Hepatocyte (in vitro differentiated cells): Measurements from ENCODE around the gene CDK17. TPM values are rescaled to one million over a fixed set of nuclear protein-coding genes. Genes with fewer than 3 reads are reported as not detected.

Experiments used
- DNase-seq: peaks from one replicate; pipeline ENCODE4 v3.0.0-alpha.2; 2016; ENCODE audit warnings: low spot score
- H2AFZ ChIP-seq: fragments of 200-600 bp; sonication (generic); 2 replicates; pipeline ENCODE4 v1.6.0; 2016; ENCODE audit warnings: antibody characterized with exemption, mild to moderate bottlenecking
- H3K27ac ChIP-seq: fragments of 200-600 bp; sonication (generic); 2 replicates; pipeline ENCODE4 v1.5.1; 2016; ENCODE audit warnings: mild to moderate bottlenecking
- H3K27me3 ChIP-seq: fragments of 200-600 bp; sonication (generic); 2 replicates; pipeline ENCODE4 v1.6.1; 2016
- H3K36me3 ChIP-seq: fragments of 200-600 bp; sonication (generic); replicated peaks from 2 replicates; pipeline ENCODE4 v1.5.1; 2016; ENCODE audit warnings: low read depth; ENCODE audit not compliant: insufficient read depth
- H3K4me1 ChIP-seq: fragments of 200-600 bp; sonication (generic); 2 replicates; pipeline ENCODE4 v1.5.1; 2016; ENCODE audit warnings: mild to moderate bottlenecking, moderate library complexity; ENCODE audit not compliant: insufficient read depth
- H3K4me2 ChIP-seq: fragments of 200-600 bp; sonication (generic); 2 replicates; pipeline ENCODE4 v1.6.0; 2016
- H3K4me3 ChIP-seq: fragments of 200-600 bp; sonication (generic); 2 replicates; pipeline ENCODE4 v1.5.1; 2016; ENCODE audit warnings: mild to moderate bottlenecking
- H3K79me2 ChIP-seq: fragments of 200-600 bp; sonication (generic); 2 replicates; pipeline ENCODE4 v1.6.0; 2017; ENCODE audit warnings: mild to moderate bottlenecking
- H3K9me2 ChIP-seq: fragments of 200-600 bp; sonication (generic); replicated peaks from 2 replicates; pipeline ENCODE4 v1.6.0; 2017; ENCODE audit warnings: mild to moderate bottlenecking; ENCODE audit not compliant: insufficient read depth
- H3K9me3 ChIP-seq: fragments of 200-600 bp; sonication (generic); 2 replicates; pipeline ENCODE4 v1.5.1; 2016; ENCODE audit warnings: low read depth, mild to moderate bottlenecking
- H4K20me1 ChIP-seq: fragments of 200-600 bp; sonication (generic); 2 replicates; pipeline ENCODE4 v1.6.0; 2016; ENCODE audit warnings: mild to moderate bottlenecking; ENCODE audit not compliant: insufficient read depth, poor library complexity, severe bottlenecking
- CTCF ChIP-seq: fragments of 200-600 bp; sonication (generic); IDR thresholded peaks from 2 replicates; pipeline ENCODE4 v1.5.1; 2016; ENCODE audit warnings: antibody characterized with exemption, mild to moderate bottlenecking; ENCODE audit not compliant: poor library complexity
- EZH2 ChIP-seq: fragments of 200-600 bp; sonication (generic); IDR thresholded peaks from 2 replicates; pipeline ENCODE4 v1.6.1; 2016; ENCODE audit warnings: antibody characterized with exemption, mild to moderate bottlenecking, borderline replicate concordance
- EZH2phosphoT487 ChIP-seq: fragments of 200-600 bp; sonication (generic); IDR thresholded peaks from one replicate; pipeline ENCODE4 v1.6.1; 2018; ENCODE audit warnings: antibody characterized with exemption, mild to moderate bottlenecking, low read depth, moderate library complexity; ENCODE audit not compliant: unreplicated experiment, severe bottlenecking
- WGBS: methylation state at CpG from one replicate; pipeline ENCODE4 v1.1.6; 2016; ENCODE audit warnings: low lambda C conversion rate; ENCODE audit errors: missing lambda C conversion rate; 5-methylcytosine and 5-hydroxymethylcytosine counted together
- polyA plus RNA-seq: library from polyadenylated mRNA; unstranded; fragments of >200 nt; fragmentation: Nextera tagmentation; extraction: Ambion mirVana; gene quantifications from 2 replicates; pipeline ENCODE4 v1.2.1, GENCODE V29; 2016
- total RNA-seq: library from RNA; depleted of rRNA; stranded (reverse); fragments of >200 nt; gene quantifications from 2 replicates; pipeline ENCODE4 v1.2.3, GENCODE V29; 2014

Gene CDK17
- total and polyA plus RNA-seq, 2 experiments from 2014 or later: 13.8 to 33.1 TPM

GRCh38 chr12:96256672-96257361, 143.4 kb downstream of the CDK17 start:
- Histone ChIP-seq H3K9me3 (no peaks in the 10 kb centered on the region), H2AFZ (no peak overlapping the region), H4K20me1 (no peaks in the 10 kb centered on the region), H3K9me2 (no peaks in the 10 kb centered on the region), H3K4me2 (no peak overlapping the region), H3K36me3 (no peaks in the 10 kb centered on the region), H3K27me3 (no peaks in the 10 kb centered on the region), H3K27ac (no peak overlapping the region), H3K4me3 (no peak overlapping the region), H3K79me2 (peaks cover 5% of the 10 kb centered on the region), H3K4me1 (no peaks in the 10 kb centered on the region)
- no peak for DNase-seq
- 70% methylated on average over 7 of the region's 7 CpGs for WGBS
- no peak for TF ChIP-seq EZH2
- no peak for TF ChIP-seq EZH2phosphoT487
- TF ChIP-seq CTCF: no peak

DNA sequence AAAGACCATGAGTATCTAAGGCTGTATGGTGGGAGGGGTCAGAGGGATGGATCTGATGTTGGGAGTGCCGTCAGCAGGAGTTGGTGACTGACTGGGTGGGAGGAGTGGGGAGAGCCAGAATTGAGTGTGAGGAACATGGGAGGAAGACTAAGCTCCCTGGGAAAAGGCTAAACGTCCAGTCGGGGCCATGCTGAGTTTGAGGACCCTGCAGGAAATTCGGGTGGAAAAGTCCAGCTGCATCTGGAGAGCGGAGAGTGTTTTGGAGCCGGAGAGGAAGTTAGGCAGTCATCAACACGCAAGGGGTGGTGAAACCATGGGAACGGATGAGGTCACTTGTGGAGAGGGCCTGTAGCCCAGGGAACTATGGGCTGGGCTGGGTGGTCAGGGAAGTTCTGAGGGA, 145.2 kb downstream of the CDK17 start:
- no peak overlapping the region for H3K27ac ChIP-seq
- H3K4me1 ChIP-seq: no peaks in the 10 kb centered on the region
- TF ChIP-seq CTCF (no peak), EZH2phosphoT487 (no peak), EZH2 (no peak)
- H3K79me2 ChIP-seq: peaks cover 5% of the 10 kb centered on the region
- no peak overlapping the region for H3K4me3 ChIP-seq
- H2AFZ ChIP-seq: no peak overlapping the region
- H3K9me2 ChIP-seq: no peaks in the 10 kb centered on the region
- WGBS: 87% methylated on average over 8 of the region's 8 CpGs
- no peaks in the 10 kb centered on the region for H3K36me3 ChIP-seq
- no peaks in the 10 kb centered on the region for H3K9me3 ChIP-seq
- no peak for DNase-seq
- H3K4me2 ChIP-seq: no peak overlapping the region
- H3K27me3 ChIP-seq: no peaks in the 10 kb centered on the region
- H4K20me1 ChIP-seq: no peaks in the 10 kb centered on the region

DNA sequence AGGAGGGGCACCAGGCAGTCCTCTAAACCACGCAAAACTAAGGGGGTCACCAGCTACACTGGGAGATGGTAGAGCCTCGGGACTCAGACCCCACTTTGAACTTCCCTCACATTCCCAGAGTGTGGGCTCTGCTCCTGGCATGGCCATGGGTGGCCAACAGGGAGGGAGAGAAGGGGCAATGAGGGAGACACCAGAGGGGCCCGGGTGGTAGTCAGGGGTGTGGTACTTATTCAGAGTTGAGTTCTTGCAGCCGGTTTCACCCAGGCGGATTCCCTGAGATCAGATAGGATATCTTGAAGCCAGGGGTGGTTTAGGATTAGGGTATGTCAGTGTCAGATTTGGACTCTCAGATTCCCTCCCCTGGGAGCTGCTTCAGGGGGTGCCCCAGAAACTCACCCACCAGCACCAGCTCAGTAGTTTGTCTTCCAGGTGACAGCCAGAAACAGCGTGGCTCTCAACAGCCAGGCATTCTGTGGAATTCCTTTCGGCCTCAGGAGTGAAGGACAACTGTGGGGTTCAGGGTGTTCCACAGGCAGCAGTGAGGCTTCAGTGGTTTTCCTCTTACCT, 150.0 kb downstream of the CDK17 start:
- Histone ChIP-seq H3K9me2 (no peaks in the 10 kb centered on the region), H3K4me1 (no peaks in the 10 kb centered on the region), H4K20me1 (no peaks in the 10 kb centered on the region), H3K27me3 (no peaks in the 10 kb centered on the region), H3K27ac (no peak overlapping the region), H3K9me3 (no peaks in the 10 kb centered on the region), H3K36me3 (no peaks in the 10 kb centered on the region), H2AFZ (no peak overlapping the region), H3K4me3 (no peak overlapping the region), H3K4me2 (no peak overlapping the region), H3K79me2 (peaks cover 5% of the 10 kb centered on the region)
- WGBS: 92% methylated on average over 7 of the region's 7 CpGs
- TF ChIP-seq EZH2: no peak
- no peak for TF ChIP-seq EZH2phosphoT487
- no peak for TF ChIP-seq CTCF
- no peak for DNase-seq
